IPS-NIHi7 (cell line): ENCODE measurements around the gene TMEM170A.
"Not testable (repeated sequence)": the region's sequence is repeated elsewhere in the genome, so short reads cannot be mapped to it uniquely, and the experiment has no call there.

Experiments used
- DNase-seq: peaks from one replicate; pipeline ENCODE4 v3.0.0; 2012; ENCODE audit warnings: mixed read lengths; ENCODE audit errors: extremely low spot score

TMEM170A gene

GRCh38 chr16:75452464-75453190 lies 11.9 kb downstream of the TMEM170A start:
- DNase-seq: no peak

GRCh38 chr16:75446416-75446815 lies 18.1 kb downstream of the TMEM170A start:
- no peak for DNase-seq

- no peak for DNase-seq
Observed at GRCh38 chr16:75445298-75445697, 19.2 kb downstream of the TMEM170A start.

GRCh38 chr16:75443298-75443697 lies 21.2 kb downstream of the TMEM170A start:
- DNase-seq: no peak

- DNase-seq: peak; percentile 69
Observed at GRCh38 chr16:75433732-75434413, 30.6 kb downstream of the TMEM170A start.

- peak; percentile 98 for DNase-seq
Observed at GRCh38 chr16:75432828-75433731, 31.4 kb downstream of the TMEM170A start, which contains the start of gene CFDP1. Gene CFDP1 (minus strand): TSS chr16:75433503. CDS start chr16:75433352, 151 bp downstream.

- DNase-seq: no peak
Observed at GRCh38 chr16:75429621-75430403, 34.7 kb downstream of the TMEM170A start.

- DNase-seq: not testable (repeated sequence)
Observed at GRCh38 chr16:75426524-75426923, 38.0 kb downstream of the TMEM170A start.

- not testable (repeated sequence) for DNase-seq
Observed at GRCh38 chr16:75424105-75424762, 40.3 kb downstream of the TMEM170A start.

GRCh38 chr16:75423723-75424104 lies 40.8 kb downstream of the TMEM170A start:
- no peak for DNase-seq

- no peak for DNase-seq
Observed at GRCh38 chr16:75421820-75422126, 42.7 kb downstream of the TMEM170A start.

GRCh38 chr16:75420987-75421819 lies 43.3 kb downstream of the TMEM170A start:
- peak; percentile 69 for DNase-seq

GRCh38 chr16:75416904-75417565 lies 47.5 kb downstream of the TMEM170A start:
- DNase-seq: no peak

GRCh38 chr16:75415169-75415905 lies 49.2 kb downstream of the TMEM170A start:
- DNase-seq: no peak

- no peak for DNase-seq
Observed at GRCh38 chr16:75413951-75414350, 50.5 kb downstream of the TMEM170A start.

GRCh38 chr16:75406943-75407342 lies 57.5 kb downstream of the TMEM170A start:
- no peak for DNase-seq

GRCh38 chr16:75402821-75403475 lies 61.5 kb downstream of the TMEM170A start:
- DNase-seq: peak; percentile 18

- DNase-seq: no peak
Observed at GRCh38 chr16:75402159-75402820, 62.2 kb downstream of the TMEM170A start.
